ENCODE data around the gene HBS1L. TPM values are rescaled to one million over a fixed set of nuclear protein-coding genes. Genes with fewer than 3 reads are reported as not detected.

The HBS1L gene
- total and polyA plus RNA-seq, 10 of the 15 experiments (the other 5 are each of a cell fraction or from before 2014, with no cell fraction given) = 58.7 to 142 (median 78.8) TPM

- no peak for TF ChIP-seq SMC3 (IDR thresholded peaks at IDR 0.05; ENCODE audit: borderline replicate concordance, low read length)
- TF ChIP-seq RAD51 (IDR thresholded peaks at IDR 0.05) = no peak
- no peak for TF ChIP-seq NR2F1 (conservative IDR thresholded peaks at IDR 0.05)
- no peak for TF ChIP-seq RCOR1 (conservative IDR thresholded peaks at IDR 0.05; ENCODE audit: low read depth, low read length)
- TF ChIP-seq TCF12 (IDR thresholded peaks at IDR 0.05; ENCODE audit: low read depth, low read length) = no peak
- peak; percentile 70 for TF ChIP-seq ZNF217 (IDR thresholded peaks at IDR 0.05)
- peak; percentile 53 to 88; a peak in 2 of 4 replicates for TF ChIP-seq EP300 (IDR thresholded peaks at IDR 0.05; ENCODE audit: borderline replicate concordance in 1 of 2, control insufficient read depth in 1 of 2, low read depth in 2 of 2, low read length in 2 of 2)
- no peak for TF ChIP-seq NR2C1 (IDR thresholded peaks at IDR 0.05)
- no peak for TF ChIP-seq IRF3 (IDR thresholded peaks at IDR 0.05)
Measured at GRCh38 chr6:134979142-134979541, 75.5 kb downstream of the HBS1L start (continued).

- BruUV-seq (replicated peaks) = no TSS peak
- Histone ChIP-seq H3K9me3 (replicated peaks; ENCODE audit: control insufficient read depth, insufficient read depth, low read length) (no peaks in the 10 kb centered on the region), H4K20me1 (ENCODE audit: control insufficient read depth, insufficient read depth) (no peaks in the 10 kb centered on the region), H3K79me2 (ENCODE audit: control insufficient read depth, insufficient read depth, low read length) (no peaks in the 10 kb centered on the region), H3K36me3 (ENCODE audit: control insufficient read depth in 2 of 2, insufficient read depth in 2 of 2, low read length in 1 of 2) (peaks cover 1 to 9% of the 10 kb centered on the region in 2 experiments; a peak in 3 of 4 replicates), H3K4me2 (ENCODE audit: control insufficient read depth, insufficient read depth) (no peak overlapping the region), H3K4me3 (no peak overlapping the region), H3K9ac (ENCODE audit: control insufficient read depth, insufficient read depth, low read length) (no peak overlapping the region), H3K27ac (ENCODE audit: control insufficient read depth, insufficient read depth) (no peak overlapping the region), H2AFZ (ENCODE audit: control insufficient read depth, low read depth, low read length) (no peak overlapping the region), H3K4me1 (ENCODE audit: control insufficient read depth, insufficient read depth, low read length) (peaks cover 5% of the 10 kb centered on the region; the same call in 1 of the 2 replicates), H3K27me3 (replicated peaks in 1 of 2; ENCODE audit: control insufficient read depth in 2 of 2, insufficient read depth in 2 of 2, low read length in 1 of 2) (no peaks in the 10 kb centered on the region)
- FAIRE-seq = no peak
- WGBS (ENCODE audit: insufficient coverage, insufficient replicate concordance, low lambda C conversion rate, missing lambda C conversion rate) = 83% methylated on average over 1 of the region's 1 CpG
- SMC1A ChIA-PET (ENCODE audit: uncharacterized antibody, unreplicated experiment) = interaction anchor here (1.0 kb wide), 1 partner anchor 21 kb away, joined by 3 read pairs; no protein-coding TSS in a partner anchor
- POLR2A ChIA-PET = no interaction called here
- CTCF ChIA-PET = interaction anchor here (0.7 kb wide), 1 partner anchor 23 kb away, joined by 3 read pairs; no protein-coding TSS in a partner anchor
- in situ Hi-C loops (cut with MboI) (no loop called here), intact Hi-C loops (cut with micrococcal nuclease; ENCODE audit: unreplicated experiment) (no loop called here)
- ATAC-seq = no peak
- RAD21 ChIA-PET (ENCODE audit: unreplicated experiment) = no interaction called here
- no peak for DNase-seq (ENCODE audit: low read depth, low spot score)
- TF ChIP-seq CHD1 (IDR thresholded peaks at IDR 0.05; ENCODE audit: low read depth, low read length) (no peak), NR2F1 (conservative IDR thresholded peaks at IDR 0.05) (no peak), NBN (IDR thresholded peaks at IDR 0.05) (no peak), SUZ12 (IDR thresholded peaks at IDR 0.05; ENCODE audit: unreplicated experiment) (no peak), BACH1 (IDR thresholded peaks at IDR 0.05; ENCODE audit: borderline replicate concordance) (no peak), ETV6 (conservative IDR thresholded peaks at IDR 0.05 in 1 of 2, IDR thresholded peaks at IDR 0.05 in 1 of 2; ENCODE audit: borderline replicate concordance in 1 of 2, low read depth in 1 of 2) (no peak)
Measured at GRCh38 chr6:134974370-134974769, 80.3 kb downstream of the HBS1L start.

All from GM12878 (cell line).